ENCODE data around the gene RASGEF1B.

RASGEF1B gene

DNA sequence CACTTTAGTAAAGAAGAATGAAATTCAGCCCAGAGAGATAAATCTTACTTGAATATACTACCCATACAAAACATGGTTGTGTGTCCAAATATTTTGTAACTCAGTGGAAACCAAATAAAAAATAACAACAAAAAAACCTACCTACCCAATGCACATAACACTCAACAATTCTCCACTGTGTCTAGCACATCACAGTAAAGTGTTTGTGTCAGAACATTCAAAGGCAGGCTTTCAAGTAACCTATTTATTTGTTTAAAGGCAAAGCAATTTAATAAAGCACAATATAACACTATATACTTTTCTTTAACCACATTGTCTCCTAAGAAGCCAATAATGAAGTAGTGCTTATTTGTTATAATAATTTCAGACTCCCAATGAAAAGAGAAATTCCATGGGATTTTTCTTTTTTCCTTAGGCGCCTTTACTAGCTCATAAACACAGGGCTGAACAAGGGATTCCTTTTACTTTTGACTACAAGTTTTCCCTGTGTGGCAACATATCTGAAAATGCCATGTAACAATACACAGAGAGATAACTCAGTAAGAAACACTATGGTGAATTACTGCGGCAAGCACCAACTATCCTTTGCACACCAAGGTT lies 13.7 kb downstream of the RASGEF1B start:
- H2BK120ac ChIP-seq (ENCODE audit: low read depth, low read length): no peak overlapping the region
- no peaks in the 10 kb centered on the region for H3K36me3 ChIP-seq (ENCODE audit: control insufficient read depth in 1 of 2, insufficient read depth in 2 of 2, low read depth in 1 of 2, low read length in 2 of 2)
- H3K9me3 ChIP-seq (ENCODE audit: control insufficient read depth, low read length): no peaks in the 10 kb centered on the region
- H3K14ac ChIP-seq (ENCODE audit: low read length in 2 of 2): no peak overlapping the region
- no peak overlapping the region for H2AK5ac ChIP-seq (ENCODE audit: low read length, severe bottlenecking)
- H4K8ac ChIP-seq (ENCODE audit: low read length): no peak overlapping the region
- no peak overlapping the region for H3K9ac ChIP-seq (ENCODE audit: low read length)
- no peak for DNase-seq
- no peak overlapping the region for H3K18ac ChIP-seq (ENCODE audit: low read depth in 1 of 2, low read length in 2 of 2)
- no peak overlapping the region for H3K27ac ChIP-seq (ENCODE audit: low read length, poor library complexity, severe bottlenecking)
- no peaks in the 10 kb centered on the region for H3K79me1 ChIP-seq (replicated peaks; ENCODE audit: low read length, poor library complexity, severe bottlenecking)
- H2BK5ac ChIP-seq (ENCODE audit: low read depth, low read length, poor library complexity, severe bottlenecking): no peak overlapping the region
- H3K4me1 ChIP-seq (ENCODE audit: control insufficient read depth, insufficient read depth, low read depth, low read length): no peaks in the 10 kb centered on the region
- no peak overlapping the region for H2BK12ac ChIP-seq (ENCODE audit: low read length in 2 of 2)
- no peak overlapping the region for H2AFZ ChIP-seq (ENCODE audit: low read depth, low read length)
- no peak overlapping the region for H2BK15ac ChIP-seq (ENCODE audit: low read depth, poor library complexity, severe bottlenecking)
- H3K4me2 ChIP-seq (ENCODE audit: low read length, poor library complexity, severe bottlenecking): no peak overlapping the region
- H3K4ac ChIP-seq (ENCODE audit: low read depth in 1 of 2, low read length in 2 of 2): no peak overlapping the region
- no peak overlapping the region for H3K4me3 ChIP-seq (ENCODE audit: insufficient read depth in 1 of 2, low read depth in 1 of 2, low read length in 2 of 2)
- H3K23ac ChIP-seq (ENCODE audit: low read length in 2 of 2): no peak overlapping the region
- WGBS: 100% methylated on average over 1 of the region's 2 CpGs
- no peak overlapping the region for H4K91ac ChIP-seq (ENCODE audit: low read length)
- H3K27me3 ChIP-seq (ENCODE audit: control insufficient read depth in 1 of 2, insufficient read depth in 1 of 2, low read length in 2 of 2): no peaks in the 10 kb centered on the region

DNA sequence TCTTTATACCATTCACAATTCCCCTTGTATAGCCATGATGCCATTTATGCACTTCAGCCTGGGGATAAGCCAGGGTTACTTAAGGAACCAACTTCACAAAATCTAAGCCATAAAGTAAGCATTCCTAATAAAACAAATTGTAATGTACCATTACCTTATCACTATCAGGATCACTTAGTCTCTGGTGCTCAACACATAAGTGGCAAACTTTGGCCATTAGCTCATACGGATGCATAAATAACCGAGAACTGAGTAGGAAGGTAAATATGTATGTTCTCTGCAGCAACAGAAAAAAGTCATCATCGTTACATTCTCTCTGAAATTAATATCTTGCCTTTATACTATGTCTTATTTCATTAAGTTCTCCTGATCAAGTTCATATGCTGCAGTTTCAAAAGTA lies 14.4 kb downstream of the RASGEF1B start:
- no peak for DNase-seq
- Histone ChIP-seq H3K18ac (ENCODE audit: low read depth in 1 of 2, low read length in 2 of 2) (no peak overlapping the region), H3K27me3 (ENCODE audit: control insufficient read depth in 1 of 2, insufficient read depth in 1 of 2, low read length in 2 of 2) (no peaks in the 10 kb centered on the region), H2BK15ac (ENCODE audit: low read depth, poor library complexity, severe bottlenecking) (no peak overlapping the region), H3K79me1 (replicated peaks; ENCODE audit: low read length, poor library complexity, severe bottlenecking) (no peaks in the 10 kb centered on the region), H3K23ac (ENCODE audit: low read length in 2 of 2) (no peak overlapping the region), H4K91ac (ENCODE audit: low read length) (no peak overlapping the region), H4K8ac (ENCODE audit: low read length) (no peak overlapping the region), H3K4me2 (ENCODE audit: low read length, poor library complexity, severe bottlenecking) (no peak overlapping the region), H3K4me1 (ENCODE audit: control insufficient read depth, insufficient read depth, low read depth, low read length) (no peaks in the 10 kb centered on the region), H3K9ac (ENCODE audit: low read length) (no peak overlapping the region), H2BK12ac (ENCODE audit: low read length in 2 of 2) (no peak overlapping the region), H2BK120ac (ENCODE audit: low read depth, low read length) (no peak overlapping the region), H3K4ac (ENCODE audit: low read depth in 1 of 2, low read length in 2 of 2) (no peak overlapping the region), H2AFZ (ENCODE audit: low read depth, low read length) (no peak overlapping the region), H2BK5ac (ENCODE audit: low read depth, low read length, poor library complexity, severe bottlenecking) (no peak overlapping the region), H3K27ac (ENCODE audit: low read length, poor library complexity, severe bottlenecking) (no peak overlapping the region), H3K9me3 (ENCODE audit: control insufficient read depth, low read length) (no peaks in the 10 kb centered on the region), H3K36me3 (ENCODE audit: control insufficient read depth in 1 of 2, insufficient read depth in 2 of 2, low read depth in 1 of 2, low read length in 2 of 2) (no peaks in the 10 kb centered on the region), H3K4me3 (ENCODE audit: insufficient read depth in 1 of 2, low read depth in 1 of 2, low read length in 2 of 2) (no peak overlapping the region), H3K14ac (ENCODE audit: low read length in 2 of 2) (no peak overlapping the region), H2AK5ac (ENCODE audit: low read length, severe bottlenecking) (no peak overlapping the region)
- no CpG with 5 or more reads among the region's 3 CpGs for WGBS

DNA sequence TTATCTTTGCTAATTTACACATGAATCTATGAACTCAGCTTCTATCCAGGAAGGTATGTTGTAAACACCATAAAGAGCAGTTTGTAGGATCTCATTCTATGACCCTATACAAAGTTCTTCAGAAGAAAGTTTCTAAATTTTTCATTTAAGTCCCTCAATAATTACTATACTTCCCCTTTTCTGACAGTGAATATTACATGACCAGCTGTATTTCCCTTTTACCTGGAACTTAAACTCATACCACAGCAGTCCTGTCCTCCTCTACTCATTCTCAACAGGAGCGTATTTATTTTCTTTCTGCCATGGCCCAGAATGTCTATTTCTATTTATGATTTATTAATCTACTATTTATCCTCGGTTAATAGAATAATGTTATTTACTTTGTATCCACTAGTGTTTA lies 15.8 kb downstream of the RASGEF1B start:
- H3K36me3 ChIP-seq (ENCODE audit: control insufficient read depth in 1 of 2, insufficient read depth in 2 of 2, low read depth in 1 of 2, low read length in 2 of 2): no peaks in the 10 kb centered on the region
- H2BK120ac ChIP-seq (ENCODE audit: low read depth, low read length): no peak overlapping the region
- H3K14ac ChIP-seq (ENCODE audit: low read length in 2 of 2): no peak overlapping the region
- H2BK12ac ChIP-seq (ENCODE audit: low read length in 2 of 2): no peak overlapping the region
- no peak overlapping the region for H3K27ac ChIP-seq (ENCODE audit: low read length, poor library complexity, severe bottlenecking)
- H4K91ac ChIP-seq (ENCODE audit: low read length): no peak overlapping the region
- no peak overlapping the region for H3K9ac ChIP-seq (ENCODE audit: low read length)
- no peak overlapping the region for H3K23ac ChIP-seq (ENCODE audit: low read length in 2 of 2)
- H3K18ac ChIP-seq (ENCODE audit: low read depth in 1 of 2, low read length in 2 of 2): no peak overlapping the region
- no peaks in the 10 kb centered on the region for H3K79me1 ChIP-seq (replicated peaks; ENCODE audit: low read length, poor library complexity, severe bottlenecking)
- WGBS: no CpG with 5 or more reads among the region's 2 CpGs
- no peak overlapping the region for H2AK5ac ChIP-seq (ENCODE audit: low read length, severe bottlenecking)
- H3K4me1 ChIP-seq (ENCODE audit: control insufficient read depth, insufficient read depth, low read depth, low read length): no peaks in the 10 kb centered on the region
- no peak overlapping the region for H2BK5ac ChIP-seq (ENCODE audit: low read depth, low read length, poor library complexity, severe bottlenecking)
- DNase-seq: no peak
- H2AFZ ChIP-seq (ENCODE audit: low read depth, low read length): no peak overlapping the region
- H4K8ac ChIP-seq (ENCODE audit: low read length): no peak overlapping the region
- no peak overlapping the region for H2BK15ac ChIP-seq (ENCODE audit: low read depth, poor library complexity, severe bottlenecking)
- H3K4ac ChIP-seq (ENCODE audit: low read depth in 1 of 2, low read length in 2 of 2): no peak overlapping the region
- H3K9me3 ChIP-seq (ENCODE audit: control insufficient read depth, low read length): no peaks in the 10 kb centered on the region
- H3K4me3 ChIP-seq (ENCODE audit: insufficient read depth in 1 of 2, low read depth in 1 of 2, low read length in 2 of 2): no peak overlapping the region
- H3K4me2 ChIP-seq (ENCODE audit: low read length, poor library complexity, severe bottlenecking): no peak overlapping the region
- H3K27me3 ChIP-seq (ENCODE audit: control insufficient read depth in 1 of 2, insufficient read depth in 1 of 2, low read length in 2 of 2): no peaks in the 10 kb centered on the region

DNA sequence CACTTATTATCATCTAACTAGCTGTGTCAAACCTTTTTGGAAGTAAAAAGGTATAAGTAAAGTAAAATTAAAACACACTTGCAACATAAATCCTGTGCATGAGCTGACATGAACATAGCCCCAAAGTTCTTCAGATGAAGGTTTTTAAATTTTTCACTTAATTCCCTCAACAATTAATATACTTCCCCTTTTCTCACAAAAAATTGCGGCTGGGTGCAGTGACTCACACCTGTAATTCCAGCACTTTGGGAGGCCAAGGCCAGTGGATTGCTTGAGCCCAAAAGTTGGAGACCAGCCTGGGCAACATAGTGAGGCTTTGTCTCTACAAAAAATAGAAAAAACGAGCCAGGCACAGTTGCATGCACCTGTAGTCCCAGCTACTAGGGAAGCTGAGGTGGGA lies 16.8 kb downstream of the RASGEF1B start:
- Histone ChIP-seq H2BK15ac (ENCODE audit: low read depth, poor library complexity, severe bottlenecking) (no peak overlapping the region), H3K9me3 (ENCODE audit: control insufficient read depth, low read length) (no peaks in the 10 kb centered on the region), H3K27me3 (ENCODE audit: control insufficient read depth in 1 of 2, insufficient read depth in 1 of 2, low read length in 2 of 2) (no peaks in the 10 kb centered on the region), H3K18ac (ENCODE audit: low read depth in 1 of 2, low read length in 2 of 2) (no peak overlapping the region), H3K14ac (ENCODE audit: low read length in 2 of 2) (no peak overlapping the region), H3K4me3 (ENCODE audit: insufficient read depth in 1 of 2, low read depth in 1 of 2, low read length in 2 of 2) (no peak overlapping the region), H3K79me1 (replicated peaks; ENCODE audit: low read length, poor library complexity, severe bottlenecking) (no peaks in the 10 kb centered on the region), H3K4ac (ENCODE audit: low read depth in 1 of 2, low read length in 2 of 2) (no peak overlapping the region), H3K4me1 (ENCODE audit: control insufficient read depth, insufficient read depth, low read depth, low read length) (no peaks in the 10 kb centered on the region), H2BK5ac (ENCODE audit: low read depth, low read length, poor library complexity, severe bottlenecking) (no peak overlapping the region), H2BK12ac (ENCODE audit: low read length in 2 of 2) (no peak overlapping the region), H3K23ac (ENCODE audit: low read length in 2 of 2) (no peak overlapping the region), H3K36me3 (ENCODE audit: control insufficient read depth in 1 of 2, insufficient read depth in 2 of 2, low read depth in 1 of 2, low read length in 2 of 2) (no peaks in the 10 kb centered on the region), H4K8ac (ENCODE audit: low read length) (no peak overlapping the region), H4K91ac (ENCODE audit: low read length) (no peak overlapping the region), H3K27ac (ENCODE audit: low read length, poor library complexity, severe bottlenecking) (no peak overlapping the region), H3K9ac (ENCODE audit: low read length) (no peak overlapping the region), H2AK5ac (ENCODE audit: low read length, severe bottlenecking) (no peak overlapping the region), H2AFZ (ENCODE audit: low read depth, low read length) (no peak overlapping the region), H3K4me2 (ENCODE audit: low read length, poor library complexity, severe bottlenecking) (no peak overlapping the region), H2BK120ac (ENCODE audit: low read depth, low read length) (no peak overlapping the region)
- 84% methylated on average over 2 of the region's 2 CpGs for WGBS
- no peak for DNase-seq
